H1 (cell line): ENCODE measurements around the gene SIGLEC6. TPM values are rescaled to one million over a fixed set of nuclear protein-coding genes. Genes with fewer than 3 reads are reported as not detected.

Experiments used
- CTCF ChIA-PET: fragments of 300-600 bp; sonication (Branson Sonifier 250); formaldehyde crosslinking; loops from one replicate; lab custom pipeline; 2021; ENCODE audit not compliant: partially characterized antibody; lab: Charles Lee
- POLR2A ChIA-PET: fragments of 300-600 bp; sonication (Branson Sonifier 250); formaldehyde crosslinking; loops from one replicate; lab custom pipeline; 2021; ENCODE audit warnings: inconsistent platforms; ENCODE audit not compliant: partially characterized antibody; lab: Charles Lee
- DNase-seq, 2 experiments: peaks; one replicate each; pipeline versions ENCODE4 v3.0.0 to v3.0.0-alpha.2; 2010 to 2022; ENCODE audit warnings: low spot score in 2 of 2, low read depth in 1 of 2, mixed read lengths in 1 of 2
- FAIRE-seq: peaks from 2 replicates; lab custom pipeline; 2011; peaks lifted over from hg19 to GRCh38; lab: Jason Lieb, UNC
- H2AFZ ChIP-seq: 2 replicates; pipeline ENCODE4 v1.8.1; 2012; ENCODE audit warnings: low read length, inconsistent platforms
- H2AK5ac ChIP-seq: 2 replicates; pipeline ENCODE4 v1.6.1; 2013; ENCODE audit warnings: low read depth, low read length
- H2BK120ac ChIP-seq: replicated peaks from 2 replicates; pipeline ENCODE3; 2013; ENCODE audit warnings: low read depth, low read length, inconsistent platforms
- H2BK12ac ChIP-seq: 2 replicates; pipeline ENCODE4 v1.6.1; 2013; ENCODE audit warnings: low read depth, low read length
- H2BK15ac ChIP-seq: 2 replicates; pipeline ENCODE4 v1.6.1; 2013; ENCODE audit warnings: low read length
- H2BK20ac ChIP-seq: 2 replicates; pipeline ENCODE4 v1.6.1; 2013; ENCODE audit warnings: low read length
- H2BK5ac ChIP-seq: 2 replicates; pipeline ENCODE4 v1.6.1; 2013; ENCODE audit warnings: low read depth, low read length
- H3K14ac ChIP-seq: 2 replicates; pipeline ENCODE4 v1.6.1; 2013; ENCODE audit warnings: inconsistent platforms; ENCODE audit not compliant: insufficient read length
- H3K18ac ChIP-seq: 2 replicates; pipeline ENCODE4 v1.6.1; 2013; ENCODE audit warnings: low read length; ENCODE audit errors: extremely low read depth
- H3K23ac ChIP-seq: 2 replicates; pipeline ENCODE4 v1.6.1; 2013; ENCODE audit warnings: inconsistent platforms; ENCODE audit not compliant: insufficient read length
- H3K23me2 ChIP-seq: 2 replicates; pipeline ENCODE4 v1.6.1; 2013; ENCODE audit warnings: low read depth, low read length
- H3K27ac ChIP-seq: 2 replicates; pipeline ENCODE4 v1.6.1; 2011; ENCODE audit warnings: low read depth, low read length, inconsistent platforms
- H3K27me3 ChIP-seq, 4 experiments: replicated peaks in 1 of 4; 1 replicate in 1 of 4; 2 replicates in 3 of 4; pipeline versions ENCODE4 v1.6.1 to v1.8.1; 2011 to 2013; ENCODE audit warnings: low read length in 3 of 4, mild to moderate bottlenecking in 3 of 4, inconsistent platforms in 2 of 4, mixed read lengths in 2 of 4, moderate library complexity in 1 of 4; ENCODE audit not compliant: control insufficient read depth in 3 of 4, insufficient read depth in 3 of 4; ENCODE audit errors: extremely low read depth in 1 of 4
- H3K36me3 ChIP-seq, 4 experiments: 2 replicates each; pipeline versions ENCODE4 v1.6.1 to v1.8.1; 2011 to 2013; ENCODE audit warnings: mild to moderate bottlenecking in 4 of 4, low read length in 3 of 4, moderate library complexity in 2 of 4, control low read depth in 1 of 4, inconsistent platforms in 1 of 4; ENCODE audit not compliant: insufficient read depth in 4 of 4, control insufficient read depth in 2 of 4
- H3K4ac ChIP-seq: replicated peaks from 2 replicates; pipeline ENCODE3; 2013; ENCODE audit warnings: low read length, low read depth, mixed read lengths, inconsistent platforms; ENCODE audit not compliant: insufficient read length
- H3K4me1 ChIP-seq, 4 experiments: replicated peaks in 1 of 4; 1 replicate in 1 of 4; 2 replicates in 3 of 4; pipeline versions ENCODE4 v1.6.1 to v1.8.1; 2011 to 2013; ENCODE audit warnings: low read length in 3 of 4, inconsistent platforms in 2 of 4, mixed read lengths in 1 of 4; ENCODE audit not compliant: insufficient read depth in 4 of 4, control insufficient read depth in 3 of 4
- H3K4me2 ChIP-seq, 2 experiments: 2 replicates each; pipeline versions ENCODE4 v1.6.1 to v1.8.1; 2011 to 2013; ENCODE audit warnings: low read depth in 2 of 2, low read length in 2 of 2, control low read depth in 1 of 2, inconsistent platforms in 1 of 2, mild to moderate bottlenecking in 1 of 2; ENCODE audit not compliant: insufficient read depth in 1 of 2
- H3K4me3 ChIP-seq, 4 experiments: fragments of 200-600, 300-600 bp in 1 of 4; sonication (generic), shearing (Covaris generic), sonication (Bioruptor Twin) in 1 of 4; 2 replicates each; pipeline versions ENCODE4 v1.5.1 to v1.8.1; 2011 to 2016; ENCODE audit warnings: low read length in 4 of 4, low read depth in 3 of 4, control low read depth in 2 of 4, inconsistent platforms in 2 of 4, mild to moderate bottlenecking in 2 of 4, mixed read lengths in 1 of 4, moderate library complexity in 1 of 4; ENCODE audit not compliant: insufficient read depth in 2 of 4; ENCODE audit errors: extremely low read depth in 1 of 4
- H3K56ac ChIP-seq: replicated peaks from 2 replicates; pipeline ENCODE3; 2013; ENCODE audit warnings: low read depth, mild to moderate bottlenecking, mixed read lengths, low read length, inconsistent platforms; ENCODE audit not compliant: insufficient read length
- H3K79me1 ChIP-seq: 2 replicates; pipeline ENCODE4 v1.6.1; 2013; ENCODE audit warnings: low read depth, low read length, control low read depth
- H3K79me2 ChIP-seq, 2 experiments: 2 replicates each; pipeline versions ENCODE4 v1.6.1 to v1.8.1; 2012 to 2013; ENCODE audit warnings: low read length in 2 of 2, mild to moderate bottlenecking in 2 of 2, inconsistent platforms in 1 of 2; ENCODE audit not compliant: insufficient read depth in 2 of 2, control insufficient read depth in 1 of 2
- H3K9ac ChIP-seq, 4 experiments: replicated peaks in 1 of 4; 1 replicate in 1 of 4; 2 replicates in 3 of 4; pipeline versions ENCODE4 v1.6.1 to v1.8.1; 2011 to 2013; ENCODE audit warnings: low read depth in 3 of 4, low read length in 3 of 4, control low read depth in 2 of 4, mild to moderate bottlenecking in 2 of 4, moderate library complexity in 2 of 4, inconsistent platforms in 1 of 4; ENCODE audit errors: extremely low read depth in 1 of 4
- H3K9me3 ChIP-seq, 2 experiments: 2 replicates each; pipeline versions ENCODE4 v1.6.1 to v1.8.1; 2012 to 2013; ENCODE audit warnings: mild to moderate bottlenecking in 2 of 2, moderate library complexity in 2 of 2, control low read depth in 1 of 2, inconsistent platforms in 1 of 2, low read depth in 1 of 2, low read length in 1 of 2, mixed read lengths in 1 of 2; ENCODE audit not compliant: insufficient read depth in 2 of 2
- H4K20me1 ChIP-seq, 2 experiments: replicated peaks in 1 of 2; 2 replicates each; pipeline versions ENCODE3 to v1.8.1; 2011 to 2013; ENCODE audit warnings: inconsistent platforms in 2 of 2, low read length in 2 of 2, mild to moderate bottlenecking in 1 of 2; ENCODE audit not compliant: insufficient read depth in 2 of 2, control insufficient read depth in 1 of 2
- H4K5ac ChIP-seq: 2 replicates; pipeline ENCODE4 v1.6.1; 2013; ENCODE audit warnings: low read length, low read depth, mixed read lengths, inconsistent platforms; ENCODE audit not compliant: insufficient read length
- H4K8ac ChIP-seq: 2 replicates; pipeline ENCODE4 v1.8.0; 2013; ENCODE audit warnings: mild to moderate bottlenecking, moderate library complexity, low read length, inconsistent platforms; ENCODE audit not compliant: insufficient read depth; ENCODE audit errors: extremely low read depth
- H4K91ac ChIP-seq: replicated peaks from 2 replicates; pipeline ENCODE3; 2013; ENCODE audit warnings: low read length, mixed read lengths, inconsistent platforms; ENCODE audit not compliant: insufficient read length
- CBX8 ChIP-seq: fragments of 300-800, 300-1000 bp; sonication (generic); IDR thresholded peaks from 2 replicates; pipeline ENCODE4 v1.7.1; 2016; ENCODE audit warnings: low read depth, low read length, borderline replicate concordance
- EP300 ChIP-seq, 2 experiments: IDR thresholded peaks; 1 replicate in 1 of 2; 2 replicates in 1 of 2; pipeline ENCODE4 v1.6.1; 2011 to 2012; ENCODE audit warnings: low read depth in 2 of 2, low read length in 2 of 2, mild to moderate bottlenecking in 2 of 2, borderline replicate concordance in 1 of 2, inconsistent platforms in 1 of 2, moderate library complexity in 1 of 2
- GABPA ChIP-seq: IDR thresholded peaks from 2 replicates; pipeline ENCODE4 v1.6.1; 2011; ENCODE audit warnings: mild to moderate bottlenecking, low read length, moderate library complexity, borderline replicate concordance; ENCODE audit not compliant: insufficient read depth
- POLR2AphosphoS5 ChIP-seq: IDR thresholded peaks from 2 replicates; pipeline ENCODE4 v1.6.1; 2011; ENCODE audit warnings: low read depth, low read length
- RAD21 ChIP-seq, 2 experiments: IDR thresholded peaks in 1 of 2; conservative IDR thresholded peaks in 1 of 2; 2 replicates each; pipeline ENCODE4 v1.6.1; 2011; ENCODE audit warnings: low read depth in 2 of 2, low read length in 2 of 2, improper control_type of control experiment in 1 of 2, inconsistent platforms in 1 of 2, mild to moderate bottlenecking in 1 of 2, moderate library complexity in 1 of 2
- SIX5 ChIP-seq: IDR thresholded peaks from 2 replicates; pipeline ENCODE4 v1.6.1; 2011; ENCODE audit warnings: mild to moderate bottlenecking, low read depth, low read length
- TAF1 ChIP-seq: IDR thresholded peaks from 2 replicates; pipeline ENCODE4 v1.6.1; 2011; ENCODE audit warnings: mild to moderate bottlenecking, low read depth, low read length
- ZNF274 ChIP-seq: IDR thresholded peaks from 2 replicates; pipeline ENCODE4 v1.7.0; 2012; ENCODE audit warnings: low read length, borderline replicate concordance; ENCODE audit errors: extremely low read depth
- WGBS, 2 experiments: shearing (Covaris generic) in 1 of 2; methylation state at CpG; one replicate each; pipeline versions ENCODE4 v1.1.6 to v1.1.7; 2013 to 2015; ENCODE audit warnings: low lambda C conversion rate in 2 of 2, mixed read lengths in 2 of 2, inconsistent platforms in 1 of 2, low coverage in 1 of 2, missing lambda C conversion rate in 1 of 2; ENCODE audit not compliant: insufficient replicate concordance in 2 of 2, insufficient coverage in 1 of 2, insufficient read length in 1 of 2; ENCODE audit errors: extremely low coverage in 1 of 2, missing lambda C conversion rate in 1 of 2; 5-methylcytosine and 5-hydroxymethylcytosine counted together
- polyA plus RNA-seq, 7 experiments: library from polyadenylated mRNA; depleted of rRNA in 3 of 7; stranded (reverse) in 5 of 7; unstranded in 2 of 7; fragments of >200 nt in 5 of 7; fragments of 200-250 nt in 2 of 7; gene quantifications; 1 replicate in 5 of 7; 2 replicates in 1 of 7; 4 replicates in 1 of 7; pipeline versions ENCODE4 v1.2.1 to v1.2.3, GENCODE V29; 2011 to 2013; ENCODE audit warnings: missing spikeins in 2 of 7, mixed read lengths in 2 of 7
- total RNA-seq: library from RNA; stranded (reverse); fragmentation: NEBNext Ultra II Directional; extraction: Animal tissue kit (Norgen Biotek cat#: 25700); gene quantifications from 2 replicates; pipeline ENCODE4 v1.2.1, GENCODE V29; 2021
- TF ChIP-seq, protein P1 (sequence below), 3 experiments: IDR thresholded peaks; 1 replicate in 2 of 3; 2 replicates in 1 of 3; pipeline versions ENCODE4 v1.5.1 to v1.6.1; 2011; ENCODE audit warnings: low read length in 3 of 3, mild to moderate bottlenecking in 3 of 3, inconsistent platforms in 2 of 3, low read depth in 1 of 3, moderate library complexity in 1 of 3; ENCODE audit not compliant: insufficient read depth in 1 of 3; ENCODE audit errors: control extremely low read depth in 1 of 3

The SIGLEC6 gene
- total and polyA plus RNA-seq, 2 of the 8 experiments (the other 6 are each of a cell fraction or from before 2014, with no cell fraction given): 0.05 TPM; not detected in 1

DNA sequence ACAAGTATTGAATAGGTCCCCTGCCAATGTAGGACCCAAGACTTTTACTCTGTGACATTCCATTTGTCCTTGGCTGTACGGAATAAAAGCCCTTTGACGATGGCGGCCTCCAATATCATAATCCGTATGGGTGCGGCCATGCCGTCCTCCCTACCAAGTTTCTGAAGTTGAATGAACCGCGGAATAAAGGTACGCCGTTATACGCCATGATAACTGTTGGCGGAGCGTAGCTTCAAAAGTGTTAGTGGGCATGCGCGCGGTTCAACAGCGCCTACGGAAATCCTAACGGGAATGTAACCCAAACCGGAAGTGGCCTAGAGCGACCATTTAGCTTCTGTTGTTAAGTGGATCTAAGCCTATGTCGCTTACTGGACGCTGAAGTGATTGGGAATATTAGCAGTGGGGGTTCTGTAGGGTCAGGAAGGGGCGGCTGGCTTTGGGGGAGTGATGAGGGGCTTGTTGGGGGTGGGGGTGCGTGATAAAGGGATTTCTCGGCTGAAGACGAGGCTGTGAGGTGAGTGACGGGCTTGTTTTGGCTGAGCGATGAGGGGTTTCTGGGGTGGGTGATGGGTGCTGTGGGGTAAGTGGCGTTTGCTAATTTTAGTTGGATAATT is 39.6 kb upstream of the SIGLEC6 start, which contains the start of gene ZNF175:
Gene ZNF175, plus strand, starts transcription at position 322 of the 614 bp plus-strand sequence. CDS start 2,047 bp downstream, outside the sequence.
- no peak within 1 kb of the TSS for H3K4ac ChIP-seq
- no peak within 1 kb of the TSS for H3K23ac ChIP-seq
- ChIA-PET CTCF (interaction anchor here (0.8 kb wide), 1 partner anchor 24 kb away, joined by 3 read pairs; no protein-coding TSS in a partner anchor), POLR2A (interaction anchor here (0.6 to 0.9 kb wide), 5 partner anchors 16 to 114 kb away, joined by 3 to 4 read pairs (median 4); no protein-coding TSS in a partner anchor)
- no peak within 1 kb of the TSS for H2BK120ac ChIP-seq
- peaks cover 4% of the 10 kb centered on the region; the same call in 1 of the 2 replicates for H3K79me1 ChIP-seq
- H2BK20ac ChIP-seq: no peak within 1 kb of the TSS
- H3K4me1 ChIP-seq: peaks cover 0 to 3% (median 2%) of the 10 kb centered on the region in 4 experiments; a peak in 4 of 7 replicates
- peaks cover 4% of the 10 kb centered on the region for H3K23me2 ChIP-seq
- 1% methylated on average over 30 of the region's 30 CpGs; no CpG with 5 or more reads in 1 of the 2 experiments for WGBS, 2 experiments
- H3K27ac ChIP-seq: no peak within 1 kb of the TSS
- H3K4me3 ChIP-seq: peak within 1 kb of the TSS; percentile 64 to 90 (median 70)
- no peak within 1 kb of the TSS for H2BK5ac ChIP-seq
- peak; percentile 98 for FAIRE-seq
- H3K18ac ChIP-seq: no peak within 1 kb of the TSS
- H3K79me2 ChIP-seq: peaks cover 0 to 17% of the 10 kb centered on the region in 2 experiments; a peak in 2 of 4 replicates
- peak within 1 kb of the TSS; percentile 87 to 91 for H3K4me2 ChIP-seq
- H3K9me3 ChIP-seq: no peaks in the 10 kb centered on the region
- no peak within 1 kb of the TSS for H3K56ac ChIP-seq
- no peak within 1 kb of the TSS for H3K14ac ChIP-seq
- no peak within 1 kb of the TSS for H4K5ac ChIP-seq
- no peaks in the 10 kb centered on the region for H4K20me1 ChIP-seq
- H3K36me3 ChIP-seq: peaks cover 0 to 9% (median 3%) of the 10 kb centered on the region in 4 experiments; a peak in 4 of 8 replicates
- no peaks in the 10 kb centered on the region for H3K27me3 ChIP-seq
- peak within 1 kb of the TSS; percentile 30 for H4K8ac ChIP-seq
- H4K91ac ChIP-seq: no peak within 1 kb of the TSS
- no peak within 1 kb of the TSS for H2BK15ac ChIP-seq
- peak; percentile 91 for DNase-seq
- H2AFZ ChIP-seq: peak within 1 kb of the TSS; percentile 71
- H2AK5ac ChIP-seq: no peak within 1 kb of the TSS
- peak within 1 kb of the TSS; percentile 45 to 74 (median 61); a peak in 6 of 7 replicates for H3K9ac ChIP-seq
- H2BK12ac ChIP-seq: 0 out of 2 replicates have a peak within 1 kb of the TSS, but pooled peaks have one; percentile 39
- TF ChIP-seq RAD21 (IDR thresholded peaks at IDR 0.05 in 1 of 2, conservative IDR thresholded peaks at IDR 0.05 in 1 of 2; ENCODE audit: low read depth in 2 of 2, low read length in 2 of 2) (no peak), TAF1 (peak; percentile 73), ZNF274 (no peak), POLR2AphosphoS5 (no peak), GABPA (peak; percentile 85; the same call in 1 of the 2 replicates), SIX5 (peak; percentile 69), EP300 (IDR thresholded peaks at IDR 0.05; ENCODE audit: borderline replicate concordance in 1 of 2, low read depth in 2 of 2, low read length in 2 of 2) (no peak), CBX8 (no peak)
- TF ChIP-seq, protein P1, sequence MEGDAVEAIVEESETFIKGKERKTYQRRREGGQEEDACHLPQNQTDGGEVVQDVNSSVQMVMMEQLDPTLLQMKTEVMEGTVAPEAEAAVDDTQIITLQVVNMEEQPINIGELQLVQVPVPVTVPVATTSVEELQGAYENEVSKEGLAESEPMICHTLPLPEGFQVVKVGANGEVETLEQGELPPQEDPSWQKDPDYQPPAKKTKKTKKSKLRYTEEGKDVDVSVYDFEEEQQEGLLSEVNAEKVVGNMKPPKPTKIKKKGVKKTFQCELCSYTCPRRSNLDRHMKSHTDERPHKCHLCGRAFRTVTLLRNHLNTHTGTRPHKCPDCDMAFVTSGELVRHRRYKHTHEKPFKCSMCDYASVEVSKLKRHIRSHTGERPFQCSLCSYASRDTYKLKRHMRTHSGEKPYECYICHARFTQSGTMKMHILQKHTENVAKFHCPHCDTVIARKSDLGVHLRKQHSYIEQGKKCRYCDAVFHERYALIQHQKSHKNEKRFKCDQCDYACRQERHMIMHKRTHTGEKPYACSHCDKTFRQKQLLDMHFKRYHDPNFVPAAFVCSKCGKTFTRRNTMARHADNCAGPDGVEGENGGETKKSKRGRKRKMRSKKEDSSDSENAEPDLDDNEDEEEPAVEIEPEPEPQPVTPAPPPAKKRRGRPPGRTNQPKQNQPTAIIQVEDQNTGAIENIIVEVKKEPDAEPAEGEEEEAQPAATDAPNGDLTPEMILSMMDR (IDR thresholded peaks at IDR 0.05; ENCODE audit: control extremely low read depth in 1 of 3, insufficient read depth in 1 of 3, low read depth in 1 of 3, low read length in 3 of 3): no peak
